Psoas muscle (tissue), 8 donors: Measurements from ENCODE around the gene CCDC69. TPM values are rescaled to one million over a fixed set of nuclear protein-coding genes. Genes with fewer than 3 reads are reported as not detected.
"Not testable (repeated sequence)": the region's sequence is repeated elsewhere in the genome, so short reads cannot be mapped to it uniquely, and the experiment has no call there.

ENCODE experiments used
- ATAC-seq, 4 donors: fragments of 200-7000 bp; cut with Tn5 transposase; one replicate each; pipeline ENCODE4 v1.9.1; 2020; ENCODE audit warnings: moderate library complexity in 3 of 4, mild to moderate bottlenecking in 2 of 4
- DNase-seq, 2 donors: peaks; one replicate each; pipeline ENCODE4 v3.0.0-alpha.2; 2020
- H3K27ac ChIP-seq: fragments of 200-600 bp; one replicate; pipeline ENCODE4 v1.8.0; 2022
- H3K27me3 ChIP-seq, 3 donors: fragments of 200-600 bp in 1 of 3; one replicate each; pipeline versions ENCODE4 v1.6.1 to v1.8.0; 2013 to 2022; ENCODE audit warnings: low read length in 2 of 3, mild to moderate bottlenecking in 2 of 3, moderate library complexity in 1 of 3; ENCODE audit not compliant: insufficient read depth in 3 of 3
- H3K36me3 ChIP-seq, 2 donors: fragments of 200-600 bp in 1 of 2; one replicate each; pipeline versions ENCODE4 v1.6.1 to v1.8.0; 2013 to 2022; ENCODE audit warnings: low read depth in 1 of 2, mild to moderate bottlenecking in 1 of 2, moderate library complexity in 1 of 2; ENCODE audit not compliant: insufficient read depth in 1 of 2
- H3K4me1 ChIP-seq: fragments of 200-600 bp; one replicate; pipeline ENCODE4 v1.8.0; 2022
- H3K4me3 ChIP-seq: fragments of 200-600 bp; one replicate; pipeline ENCODE4 v1.8.0; 2022; ENCODE audit warnings: mild to moderate bottlenecking
- H3K9me3 ChIP-seq: fragments of 200-600 bp; one replicate; pipeline ENCODE4 v1.8.0; 2022
- CTCF ChIP-seq: fragments of 200-600 bp; IDR thresholded peaks from one replicate; pipeline ENCODE4 v1.8.0; 2022; ENCODE audit warnings: antibody characterized with exemption
- WGBS, 3 donors: extraction: QIAGEN DNeasy Blood & Tissue Kit; methylation state at CpG; one replicate each; pipeline versions ENCODE4 v1.1.6 to v1.1.7; 2013; 5-methylcytosine and 5-hydroxymethylcytosine counted together
- intact Hi-C, 2 donors: fragments of 100-400 bp; cut with DNase I; formaldehyde crosslinking; loops; one replicate each; pipeline versions ENCODE4 v1.11.0 to v1.14.2; 2022
- polyA plus RNA-seq, 3 donors: library from polyadenylated mRNA; stranded (reverse); fragments of 200-250 nt; gene quantifications; one replicate each; pipeline ENCODE4 v1.2.3, GENCODE V29; 2013
- total RNA-seq, 4 donors: library from RNA; stranded (reverse); fragmentation: NEBNext Ultra II Directional in 2 of 4; extraction: Animal tissue kit (Norgen Biotek cat#: 25700) in 2 of 4; gene quantifications; one replicate each; pipeline versions ENCODE4 v1.2.1 to v1.2.4, GENCODE V29; 2021 to 2023
- donor health status: healthy with polysubstance abuse.
- donor health status: DM: no; HTN: no; CAD: no; lungs with moderate emphysema.
- donor health status: Bipolar disorder and iron deficiency.
- donor health status: healthy.
- donor health status: DM: yes; HTN: yes; CAD: no.
- donor health status: DM: no; HTN: no; CAD: no.
- donor health status: DM: no; HTN: no; CAD: no.
- donor health status: DM: yes; HTN: yes; CAD: no.

The CCDC69 gene
- total and polyA plus RNA-seq, 7 donors, result 27.0 to 180 (median 65.9) TPM

GRCh38 chr5:151178777-151179488, 45.0 kb downstream of the CCDC69 start:
- peaks cover 1 to 51% of the 10 kb centered on the region in 2 donors for H3K36me3 ChIP-seq
- TF ChIP-seq CTCF, result no peak
- ATAC-seq, result peak in 2 of 4 donors; percentile 26 to 32

DNA sequence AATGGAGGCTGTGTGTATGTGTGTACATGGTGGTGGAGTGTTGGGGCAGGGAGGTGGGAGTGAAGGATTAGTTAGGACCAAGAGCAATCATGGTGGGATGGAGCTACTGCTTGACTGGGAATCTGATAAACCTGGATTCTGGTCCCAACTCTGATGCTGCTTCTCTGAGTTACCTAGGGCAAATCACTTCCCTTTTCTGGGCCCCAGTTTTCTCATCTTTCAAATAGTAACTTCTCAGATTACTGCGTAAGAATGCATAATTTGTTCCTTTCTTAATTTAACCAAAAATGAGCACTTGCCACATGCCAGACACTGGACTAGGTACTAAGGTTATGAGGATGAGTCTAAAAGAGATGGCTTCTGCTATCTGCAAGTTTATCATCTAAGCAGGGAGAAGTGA, 45.5 kb downstream of the CCDC69 start:
- intact Hi-C loops, result loop anchor here in 1 of 2 donors (10.0 kb wide), 1 partner anchor 66 kb away; no protein-coding TSS in a partner anchor
- WGBS, 3 donors, result 94 to 100% (median 97%) methylated on average over 1 of the region's 1 CpG
- ATAC-seq, result no peak

More at GRCh38 chr5:151178777-151179488, 45.0 kb downstream of the CCDC69 start:
- intact Hi-C loops, result loop anchor here in 1 of 2 donors (10.0 kb wide), 1 partner anchor 66 kb away; no protein-coding TSS in a partner anchor
- H3K27me3 ChIP-seq, result no peaks in the 10 kb centered on the region
- peaks cover 21% of the 10 kb centered on the region for H3K4me1 ChIP-seq
- no peak for DNase-seq
- H3K4me3 ChIP-seq, result no peak overlapping the region
- H3K9me3 ChIP-seq, result no peaks in the 10 kb centered on the region
- no peak overlapping the region for H3K27ac ChIP-seq
- WGBS, 3 donors, result 37 to 74% (median 43%) methylated on average over 5 of the region's 5 CpGs

DNA sequence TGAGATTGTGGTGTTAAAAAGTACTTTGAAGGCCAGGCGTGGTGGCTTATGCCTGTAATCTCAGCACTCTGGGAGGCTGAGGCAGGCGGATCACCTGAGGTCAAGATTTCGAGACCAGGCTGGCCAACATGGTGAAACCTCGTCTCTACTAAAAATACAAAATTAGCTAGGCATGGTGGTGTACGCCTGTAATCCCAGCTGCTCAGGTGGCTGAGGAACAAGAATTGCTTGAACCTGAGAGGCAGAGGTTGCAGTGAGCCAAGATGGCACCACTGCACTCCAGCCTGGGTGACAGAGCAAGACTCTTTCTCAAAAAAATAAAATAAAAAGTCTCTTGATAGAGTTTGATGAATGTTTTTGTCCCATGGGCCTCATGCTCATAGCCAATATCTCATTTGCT, 47.6 kb downstream of the CCDC69 start:
- peak in 3 of 4 donors; percentile 12 to 20 (median 16) for ATAC-seq
- WGBS, 3 donors, result 27 to 56% (median 31%) methylated on average over 5 of the region's 5 CpGs
- peaks cover 21% of the 10 kb centered on the region for H3K4me1 ChIP-seq
- intact Hi-C loops, result loop anchor here in 1 of 2 donors (10.0 kb wide), 1 partner anchor 69 kb away; no protein-coding TSS in a partner anchor
- not testable (repeated sequence) for DNase-seq, H3K27me3 ChIP-seq, H3K9me3 ChIP-seq, H3K4me3 ChIP-seq
- peaks cover 0 to 26% of the 10 kb centered on the region in 2 donors for H3K36me3 ChIP-seq
- H3K27ac ChIP-seq, result peak overlapping the region; percentile 69

More for the DNA sequence above, 45.5 kb downstream of the CCDC69 start:
- no peak overlapping the region for H3K4me3 ChIP-seq
- H3K36me3 ChIP-seq, result peaks cover 0 to 46% of the 10 kb centered on the region in 2 donors
- no peak for DNase-seq
- TF ChIP-seq CTCF, result no peak
- H3K27ac ChIP-seq, result no peak overlapping the region
- peaks cover 21% of the 10 kb centered on the region for H3K4me1 ChIP-seq
- H3K9me3 ChIP-seq, result no peaks in the 10 kb centered on the region
- no peaks in the 10 kb centered on the region for H3K27me3 ChIP-seq

- H3K4me1 ChIP-seq, result peaks cover 21% of the 10 kb centered on the region
- 26 to 39% (median 26%) methylated on average over 15 of the region's 15 CpGs for WGBS, 3 donors
- H3K27me3 ChIP-seq, result no peaks in the 10 kb centered on the region
- intact Hi-C loops, result loop anchor here in 1 of 2 donors (10.0 kb wide), 1 partner anchor 70 kb away; no protein-coding TSS in a partner anchor
- peak overlapping the region; percentile 28 for H3K4me3 ChIP-seq
- TF ChIP-seq CTCF, result no peak
- H3K27ac ChIP-seq, result peak overlapping the region; percentile 55
- DNase-seq (peak; percentile 51 to 75), ATAC-seq (peak; percentile 78 to 88 (median 83))
- H3K36me3 ChIP-seq, result peaks cover 0 to 10% of the 10 kb centered on the region in 2 donors
- no peaks in the 10 kb centered on the region for H3K9me3 ChIP-seq
Observed at GRCh38 chr5:151174612-151175101, 49.2 kb downstream of the CCDC69 start.
